Left ventricle myocardium inferior (tissue), 1 donor: Measurements from ENCODE around the gene SPNS2. TPM values are rescaled to one million over a fixed set of nuclear protein-coding genes. Genes with fewer than 3 reads are reported as not detected.
A peak's percentile ranks its signal among the peaks of the same experiment; 100 is the strongest.

Experiments
- DNase-seq: peaks from one replicate; pipeline ENCODE4 v3.0.0-alpha.2; 2020
- H3K27ac ChIP-seq: fragments of 200-600 bp; replicated peaks from 2 replicates; pipeline ENCODE4 v1.8.0; 2021
- H3K27me3 ChIP-seq: fragments of 200-600 bp; 2 replicates; pipeline ENCODE4 v1.8.0; 2021; ENCODE audit warnings: low read depth
- H3K36me3 ChIP-seq: fragments of 200-600 bp; 2 replicates; pipeline ENCODE4 v1.8.0; 2021
- H3K4me1 ChIP-seq: fragments of 200-600 bp; 2 replicates; pipeline ENCODE4 v1.8.0; 2021
- H3K4me3 ChIP-seq: fragments of 200-600 bp; 2 replicates; pipeline ENCODE4 v1.8.0; 2021; ENCODE audit warnings: mild to moderate bottlenecking, moderate library complexity
- H3K9me3 ChIP-seq: fragments of 200-600 bp; replicated peaks from 2 replicates; pipeline ENCODE4 v1.8.0; 2021
- intact Hi-C: fragments of 100-400 bp; cut with micrococcal nuclease; formaldehyde crosslinking; loops from one replicate; pipeline ENCODE4 v1.11.0; 2022
- total RNA-seq: library from RNA; stranded (reverse); fragmentation: NEBNext Ultra II Directional; extraction: Animal tissue kit (Norgen Biotek cat#: 25700); gene quantifications from one replicate; pipeline ENCODE4 v1.2.1, GENCODE V29; 2021
- TF ChIP-seq, protein P1 (sequence below): fragments of 200-600 bp; IDR thresholded peaks from 2 replicates; pipeline ENCODE4 v1.8.0; 2021; ENCODE audit warnings: antibody characterized with exemption, mild to moderate bottlenecking, borderline replicate concordance
- donor health status: DM: no; HTN: yes; CAD: no; lungs with severe emphysema.

The SPNS2 gene
- total RNA-seq, 1 donor from 2014 or later = 11.2 TPM

GRCh38 chr17:4472286-4472685 is 26.4 kb upstream of the SPNS2 start:
- H3K4me1 ChIP-seq = peaks cover 35% of the 10 kb centered on the region
- TF ChIP-seq, protein P1, sequence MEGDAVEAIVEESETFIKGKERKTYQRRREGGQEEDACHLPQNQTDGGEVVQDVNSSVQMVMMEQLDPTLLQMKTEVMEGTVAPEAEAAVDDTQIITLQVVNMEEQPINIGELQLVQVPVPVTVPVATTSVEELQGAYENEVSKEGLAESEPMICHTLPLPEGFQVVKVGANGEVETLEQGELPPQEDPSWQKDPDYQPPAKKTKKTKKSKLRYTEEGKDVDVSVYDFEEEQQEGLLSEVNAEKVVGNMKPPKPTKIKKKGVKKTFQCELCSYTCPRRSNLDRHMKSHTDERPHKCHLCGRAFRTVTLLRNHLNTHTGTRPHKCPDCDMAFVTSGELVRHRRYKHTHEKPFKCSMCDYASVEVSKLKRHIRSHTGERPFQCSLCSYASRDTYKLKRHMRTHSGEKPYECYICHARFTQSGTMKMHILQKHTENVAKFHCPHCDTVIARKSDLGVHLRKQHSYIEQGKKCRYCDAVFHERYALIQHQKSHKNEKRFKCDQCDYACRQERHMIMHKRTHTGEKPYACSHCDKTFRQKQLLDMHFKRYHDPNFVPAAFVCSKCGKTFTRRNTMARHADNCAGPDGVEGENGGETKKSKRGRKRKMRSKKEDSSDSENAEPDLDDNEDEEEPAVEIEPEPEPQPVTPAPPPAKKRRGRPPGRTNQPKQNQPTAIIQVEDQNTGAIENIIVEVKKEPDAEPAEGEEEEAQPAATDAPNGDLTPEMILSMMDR = no peak
- H3K27ac ChIP-seq = no peak overlapping the region
- H3K27me3 ChIP-seq = no peaks in the 10 kb centered on the region
- no peaks in the 10 kb centered on the region for H3K9me3 ChIP-seq
- H3K36me3 ChIP-seq = no peaks in the 10 kb centered on the region
- intact Hi-C loops = no loop called here
- no peak overlapping the region for H3K4me3 ChIP-seq
- DNase-seq = no peak

- DNase-seq = peak; percentile 79
- H3K36me3 ChIP-seq = no peaks in the 10 kb centered on the region
- peak overlapping the region; percentile 64 for H3K27ac ChIP-seq
- H3K27me3 ChIP-seq = no peaks in the 10 kb centered on the region
- H3K4me3 ChIP-seq = no peak overlapping the region
- TF ChIP-seq, protein P1 = no peak
- intact Hi-C loops = no loop called here
- H3K4me1 ChIP-seq = peaks cover 35% of the 10 kb centered on the region
- H3K9me3 ChIP-seq = no peaks in the 10 kb centered on the region
Observed at GRCh38 chr17:4474093-4474492, 24.6 kb upstream of the SPNS2 start.

- intact Hi-C loops = no loop called here
- peak overlapping the region; percentile 62 for H3K27ac ChIP-seq
- no peaks in the 10 kb centered on the region for H3K36me3 ChIP-seq
- H3K4me1 ChIP-seq = peaks cover 36% of the 10 kb centered on the region
- TF ChIP-seq, protein P1 = no peak
- DNase-seq = no peak
- H3K4me3 ChIP-seq = no peak overlapping the region
- H3K9me3 ChIP-seq = no peaks in the 10 kb centered on the region
- H3K27me3 ChIP-seq = no peaks in the 10 kb centered on the region
Observed at GRCh38 chr17:4475001-4475400, 23.7 kb upstream of the SPNS2 start.

DNA sequence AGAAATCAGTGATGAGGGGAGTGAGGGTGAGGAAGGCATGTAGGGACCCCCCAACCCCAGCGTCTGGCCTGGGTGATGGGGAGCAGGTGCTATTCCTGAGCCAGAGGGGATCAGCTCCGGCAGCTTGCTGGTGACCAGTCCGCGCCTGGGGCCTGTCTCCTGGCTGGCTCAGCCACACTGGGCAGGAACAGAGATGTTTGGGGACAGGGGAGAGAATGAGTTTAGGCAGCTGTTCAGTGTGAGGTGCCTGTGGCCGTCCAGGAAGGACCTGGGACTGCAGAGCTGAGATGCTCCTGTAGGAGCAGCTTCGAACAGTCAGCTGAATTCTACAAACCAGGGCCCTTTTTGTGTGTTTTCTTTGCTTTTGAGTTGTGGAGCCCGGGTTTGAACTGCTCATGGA is 23.2 kb upstream of the SPNS2 start:
- no peaks in the 10 kb centered on the region for H3K36me3 ChIP-seq
- H3K4me3 ChIP-seq = no peak overlapping the region
- peak overlapping the region; percentile 62 for H3K27ac ChIP-seq

DNA sequence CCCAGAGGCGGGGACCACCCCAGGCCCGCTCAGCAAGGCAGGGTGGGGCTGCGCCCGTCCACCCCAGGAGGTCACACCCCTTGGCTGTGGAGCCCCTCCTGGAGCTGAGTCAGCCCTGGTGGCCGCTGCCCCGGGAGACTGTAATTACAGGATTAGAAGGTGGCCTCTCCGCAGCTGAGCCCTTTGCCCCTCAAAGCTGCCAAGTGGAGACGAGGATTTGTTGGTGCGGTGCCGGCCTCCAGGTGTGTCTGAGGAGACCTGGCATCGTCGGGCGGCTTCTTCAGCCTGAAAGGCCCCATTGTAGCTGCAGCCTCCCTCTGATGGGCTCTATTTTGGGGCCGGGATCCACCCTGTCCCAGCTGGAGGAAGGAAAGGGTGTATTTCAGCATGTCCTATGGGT is 22.7 kb upstream of the SPNS2 start:
- peaks cover 47% of the 10 kb centered on the region for H3K4me1 ChIP-seq
- intact Hi-C loops = no loop called here
- no peak for DNase-seq
- no peaks in the 10 kb centered on the region for H3K27me3 ChIP-seq
- TF ChIP-seq, protein P1 = no peak
- H3K9me3 ChIP-seq = no peaks in the 10 kb centered on the region
- H3K27ac ChIP-seq = peak overlapping the region; percentile 62
- no peak overlapping the region for H3K4me3 ChIP-seq
- no peaks in the 10 kb centered on the region for H3K36me3 ChIP-seq

More for the DNA sequence above, 23.2 kb upstream of the SPNS2 start:
- intact Hi-C loops = no loop called here
- TF ChIP-seq, protein P1 = no peak
- DNase-seq = no peak
- Histone ChIP-seq H3K4me1 (peaks cover 41% of the 10 kb centered on the region), H3K9me3 (no peaks in the 10 kb centered on the region), H3K27me3 (no peaks in the 10 kb centered on the region)

DNA sequence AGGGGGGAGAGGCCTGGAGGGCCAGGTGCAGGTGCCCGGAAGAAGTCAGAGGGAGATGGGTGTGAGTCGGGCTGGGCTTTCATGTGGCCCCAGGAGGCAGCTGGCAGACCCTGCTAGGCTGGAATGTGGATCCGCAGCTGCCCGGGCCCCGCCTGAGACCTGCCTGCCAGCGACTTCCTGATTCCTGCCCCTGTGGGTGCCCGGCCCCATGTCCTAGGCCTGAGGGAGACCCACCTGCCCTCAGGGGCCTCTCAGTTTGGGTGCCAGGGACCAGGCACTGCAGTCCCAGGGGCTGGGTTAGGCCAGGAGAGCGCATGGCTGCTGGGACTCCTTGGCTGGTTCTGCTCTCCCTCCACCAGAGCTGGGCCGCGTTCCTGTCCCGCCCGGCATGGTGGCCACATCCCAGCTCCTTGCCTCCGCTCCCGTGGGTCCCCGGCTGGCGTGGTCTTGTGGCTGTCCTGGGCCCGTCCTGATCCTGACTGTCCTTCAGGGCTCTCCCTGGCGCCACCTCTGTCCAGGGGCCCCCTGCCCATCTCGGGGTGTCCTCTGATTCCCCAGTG is 22.1 kb upstream of the SPNS2 start:
- Histone ChIP-seq H3K4me1 (peaks cover 52% of the 10 kb centered on the region), H3K36me3 (no peaks in the 10 kb centered on the region), H3K27ac (peak overlapping the region; percentile 62), H3K9me3 (no peaks in the 10 kb centered on the region), H3K4me3 (no peak overlapping the region), H3K27me3 (no peaks in the 10 kb centered on the region)
- intact Hi-C loops = no loop called here
- TF ChIP-seq, protein P1 = no peak
- DNase-seq = no peak
